COLO668 (cell line): Measurements from ENCODE around the gene RFX5.

Experiments
- DNase-seq: peaks from one replicate; lab custom pipeline; 2025; ENCODE audit not compliant: unreplicated experiment; lab: John Stamatoyannopoulos, UW

RFX5 gene

DNA sequence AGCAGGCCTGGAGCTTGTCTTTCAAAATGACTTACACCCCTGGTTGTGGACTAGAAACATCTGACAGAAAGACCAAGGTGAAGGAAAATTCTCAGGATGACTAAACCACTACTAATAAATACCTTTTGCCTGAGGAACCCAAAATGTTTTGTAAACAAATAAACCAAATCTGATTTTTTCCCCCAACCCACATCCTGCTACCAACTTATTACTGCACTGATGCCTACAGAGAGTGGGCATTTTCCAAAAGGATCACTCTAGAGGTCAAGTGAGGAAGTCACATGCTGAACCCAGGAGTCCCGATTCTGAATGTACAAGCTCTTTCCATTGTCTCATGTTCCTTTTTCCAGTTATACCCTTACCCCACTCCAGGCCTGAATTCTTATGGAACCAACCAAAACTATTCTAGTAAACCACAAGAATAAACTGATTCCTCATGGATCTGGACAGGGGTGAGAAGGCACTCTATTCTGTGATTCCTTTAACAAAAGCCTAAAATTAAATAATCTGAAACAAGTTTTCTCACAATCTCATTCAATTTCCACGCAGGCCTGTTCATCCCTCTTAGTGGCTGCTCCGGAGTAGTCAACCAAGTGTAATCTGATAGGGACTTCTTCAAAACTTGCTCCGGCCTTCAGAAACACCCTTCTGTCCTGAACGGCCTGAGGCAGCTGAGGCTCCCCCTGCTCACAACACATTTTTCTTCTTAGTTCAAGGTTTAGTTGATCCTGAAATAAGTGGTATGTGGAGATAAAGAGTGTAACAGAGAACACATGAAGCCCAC, 21.2 kb downstream of the RFX5 start:
- DNase-seq = no peak

DNA sequence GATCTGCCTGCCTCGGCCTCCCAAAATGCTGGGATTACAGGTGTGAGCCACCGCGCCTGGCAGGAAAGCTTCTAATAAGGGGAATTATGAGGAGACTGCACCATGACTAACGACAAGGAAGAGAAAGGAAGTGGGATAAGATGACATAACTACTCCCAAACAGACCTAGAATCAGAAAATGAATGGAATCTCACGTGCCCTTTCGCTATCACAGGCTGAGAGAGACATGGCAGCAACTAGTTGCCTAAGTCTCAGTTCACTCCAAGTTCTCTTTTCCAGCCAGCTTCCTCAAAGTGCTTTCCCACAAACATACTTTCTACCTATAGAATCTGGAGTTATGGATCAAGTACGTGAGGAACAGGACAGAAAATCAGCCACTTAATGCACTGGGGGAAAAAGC, 21.8 kb downstream of the RFX5 start:
- no peak for DNase-seq

DNA sequence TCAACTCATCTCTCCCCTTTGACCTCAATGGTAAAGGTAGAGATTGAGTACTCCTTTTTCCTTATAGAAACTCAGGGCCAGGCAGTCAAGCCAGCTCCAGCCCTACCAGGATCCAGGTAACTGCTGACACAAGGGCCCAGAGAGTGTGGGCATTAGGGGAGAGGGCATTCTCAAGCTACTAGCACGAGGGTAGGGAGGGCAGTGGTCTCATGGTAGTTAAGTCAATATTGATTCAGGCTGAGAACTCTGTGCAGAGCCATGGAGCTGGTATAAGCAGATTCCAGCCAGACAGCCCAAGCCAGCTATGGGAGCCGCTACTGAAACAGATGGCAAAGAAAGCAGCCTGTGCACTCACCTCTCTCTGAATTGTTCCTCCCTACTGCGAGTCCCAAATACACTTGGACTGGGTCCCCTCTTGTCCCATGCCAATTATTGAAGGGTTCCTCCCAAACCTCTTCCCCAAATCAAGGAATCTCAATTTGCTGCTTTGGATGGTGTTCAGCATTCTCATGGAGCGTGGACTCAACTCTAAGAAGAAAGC, 22.6 kb downstream of the RFX5 start:
- DNase-seq = no peak

DNA sequence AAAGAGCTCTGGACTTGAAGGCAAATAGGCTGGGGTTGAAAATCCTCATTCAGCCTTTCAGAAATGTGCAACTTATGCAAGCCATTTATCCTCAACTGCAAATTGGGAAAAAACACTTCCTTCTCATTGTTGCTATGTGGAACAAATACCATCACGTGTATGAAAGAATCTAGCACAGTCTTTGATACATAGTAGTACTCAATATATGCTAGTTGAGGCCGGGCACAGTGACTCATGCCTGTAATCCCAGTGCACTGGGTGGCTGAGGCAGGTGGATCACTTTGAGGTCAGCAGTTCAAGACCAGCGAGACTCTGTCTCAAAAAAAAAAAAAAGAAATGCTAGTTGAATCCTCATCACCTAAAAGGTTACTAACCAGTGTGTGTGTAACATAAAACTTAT, 28.1 kb downstream of the RFX5 start:
- DNase-seq = no peak

DNA sequence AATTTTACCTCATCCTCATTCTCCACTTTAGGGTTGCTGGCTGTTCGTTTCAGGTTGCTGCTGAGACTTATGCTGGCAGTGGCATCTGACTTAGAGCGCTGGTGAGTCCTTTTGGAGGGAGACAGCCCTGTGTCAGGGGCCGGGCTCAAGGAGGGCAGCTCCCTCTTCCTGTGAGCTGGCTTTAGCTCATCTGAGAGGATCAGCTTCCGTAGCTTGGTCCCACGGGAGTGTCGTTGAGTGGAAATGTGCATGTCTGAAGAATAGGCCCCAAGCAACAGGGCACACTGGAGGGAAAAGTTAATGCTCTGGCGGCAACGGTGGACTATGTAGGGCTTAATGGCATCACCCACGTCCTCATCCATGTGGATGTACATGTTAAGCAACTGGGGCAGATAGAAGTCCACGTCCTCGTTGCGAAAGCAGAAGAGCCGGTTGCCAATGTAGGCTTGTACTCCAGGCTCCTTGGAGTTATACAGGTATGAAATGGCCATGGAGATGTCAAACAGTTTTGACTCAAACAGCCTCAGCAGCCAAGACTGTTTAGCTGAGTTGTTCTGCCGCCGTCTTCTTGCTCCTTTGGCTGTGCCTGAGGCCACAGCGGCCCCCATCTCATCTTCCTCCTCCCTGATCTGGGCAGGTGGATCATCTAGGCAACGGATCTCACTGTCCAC, 31.4 kb downstream of the RFX5 start:
- no peak for DNase-seq

DNA sequence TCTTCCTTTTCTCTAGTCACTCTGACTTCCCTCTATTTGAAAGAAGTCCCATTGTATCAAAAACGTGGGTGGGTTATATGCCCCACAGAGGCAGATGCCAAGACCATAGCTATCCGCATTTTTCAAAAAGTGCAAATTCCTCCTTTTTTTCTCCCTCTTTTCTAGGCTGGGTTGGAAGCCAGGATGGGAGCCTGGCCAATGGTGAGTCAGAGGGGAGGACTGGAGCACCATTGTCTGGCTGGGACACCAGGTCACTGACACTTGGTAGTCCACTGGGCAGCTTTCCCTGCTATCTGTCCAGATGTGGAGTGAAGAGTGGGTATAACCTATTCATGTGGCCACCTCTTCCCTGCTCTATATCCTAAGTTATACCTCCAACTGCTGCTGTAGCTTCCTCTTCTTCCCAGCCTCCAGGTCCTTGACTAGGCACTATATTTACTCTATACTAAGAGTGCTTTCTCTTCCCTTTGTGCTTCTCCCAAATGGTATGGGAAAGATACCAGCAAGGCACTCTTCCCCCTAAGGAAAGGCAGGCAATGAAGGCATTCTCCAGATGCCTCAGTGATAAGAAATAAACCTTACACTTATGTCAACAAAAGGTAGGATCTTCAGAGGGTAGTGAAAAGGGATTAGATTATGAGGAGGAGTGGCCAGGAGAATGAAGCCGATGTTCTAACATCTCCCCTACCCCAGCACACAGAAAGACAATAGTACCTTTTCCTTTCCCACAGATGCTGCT, 32.7 kb downstream of the RFX5 start:
- no peak for DNase-seq

DNA sequence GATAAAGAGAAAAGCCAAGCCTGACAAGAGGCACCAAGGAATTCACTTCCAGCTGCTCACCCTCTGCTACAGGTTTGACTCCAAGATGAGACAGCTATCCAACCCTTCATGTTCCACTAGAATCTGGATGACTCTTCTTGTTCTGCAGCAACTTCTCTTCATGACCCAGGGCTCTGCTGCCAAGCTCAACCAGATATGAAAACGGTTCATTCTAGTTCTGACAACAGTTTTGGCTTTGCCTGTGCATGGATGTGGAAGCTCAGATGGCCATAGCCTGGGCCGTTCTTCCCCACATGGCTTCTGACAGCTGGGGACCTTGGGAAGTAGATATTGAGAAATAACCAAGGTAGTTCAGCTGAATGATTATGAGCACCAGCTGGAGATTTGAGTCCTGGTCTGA, 33.6 kb downstream of the RFX5 start:
- no peak for DNase-seq

DNA sequence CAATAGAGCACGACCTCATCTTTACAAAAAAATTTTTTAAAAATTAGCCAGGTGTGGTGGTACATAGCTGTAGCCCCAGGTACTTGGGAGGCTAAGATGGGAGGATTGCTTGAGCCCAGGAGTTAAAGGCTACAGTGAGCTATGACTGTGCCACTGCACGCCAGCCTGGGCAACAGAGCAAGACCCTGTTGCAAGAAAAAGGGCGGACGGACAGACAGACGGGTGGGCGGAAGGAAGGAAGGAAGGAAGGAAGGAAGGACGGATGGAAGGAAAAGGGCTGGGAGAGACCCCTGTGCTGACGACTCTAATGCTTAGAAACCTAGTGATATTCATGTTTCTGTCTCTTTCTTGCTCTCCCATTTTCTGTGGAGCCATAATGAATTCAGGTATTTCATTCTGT, 34.2 kb downstream of the RFX5 start:
- no peak for DNase-seq

DNA sequence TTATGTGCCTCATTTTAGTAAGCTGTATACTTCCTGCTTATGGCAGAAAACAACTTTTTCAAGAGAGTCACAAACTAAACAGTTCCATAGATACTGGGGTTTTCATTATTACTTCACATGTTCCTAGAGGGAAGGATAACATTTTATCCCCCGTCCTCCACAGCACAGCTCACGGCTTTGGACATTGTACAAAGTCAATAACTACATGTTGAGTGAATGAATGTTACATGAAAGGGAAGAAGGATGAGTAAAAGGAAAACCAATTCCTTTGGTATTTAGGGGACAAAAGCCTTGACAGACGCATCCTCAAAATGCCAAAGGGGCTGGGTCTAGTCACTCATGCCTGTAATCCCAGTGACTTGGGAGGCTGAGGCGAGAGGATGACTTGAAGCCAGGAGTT, 34.6 kb downstream of the RFX5 start:
- no peak for DNase-seq

DNA sequence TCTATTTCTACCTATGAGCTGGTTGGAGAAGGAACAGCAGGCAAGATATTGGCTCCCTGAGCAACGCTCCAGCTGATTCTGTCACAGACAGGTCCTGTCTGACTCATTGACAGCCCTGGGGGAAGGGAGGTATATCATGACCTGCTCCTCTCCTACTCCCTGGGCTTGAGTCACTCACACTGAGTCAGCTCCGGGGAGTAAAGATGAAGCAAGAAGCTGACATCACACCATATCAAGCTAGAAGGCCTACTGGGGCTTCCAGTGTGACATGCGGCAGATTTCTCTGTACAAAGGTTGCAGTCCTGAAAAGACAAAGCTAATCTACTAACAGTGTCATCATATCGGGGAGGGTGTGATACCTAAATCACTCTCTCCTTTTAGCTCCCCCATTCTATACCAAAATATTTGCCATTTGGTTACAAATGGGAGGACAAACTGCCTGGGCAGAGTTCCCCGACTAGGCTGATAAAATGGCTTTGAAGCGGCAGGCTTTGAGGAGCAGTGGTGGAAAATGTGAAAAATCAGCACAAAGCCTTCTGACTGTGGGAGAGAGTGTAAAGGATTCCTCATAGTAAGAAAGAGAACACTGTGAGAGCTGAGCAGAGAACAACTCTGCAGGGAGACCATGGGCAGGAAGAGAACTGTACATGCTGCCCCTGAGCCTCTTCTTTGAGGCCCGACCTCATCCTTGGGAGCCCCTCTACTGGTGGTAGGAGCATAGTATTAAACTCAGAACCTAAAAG, 35.3 kb downstream of the RFX5 start:
- DNase-seq = peak; percentile 14

DNA sequence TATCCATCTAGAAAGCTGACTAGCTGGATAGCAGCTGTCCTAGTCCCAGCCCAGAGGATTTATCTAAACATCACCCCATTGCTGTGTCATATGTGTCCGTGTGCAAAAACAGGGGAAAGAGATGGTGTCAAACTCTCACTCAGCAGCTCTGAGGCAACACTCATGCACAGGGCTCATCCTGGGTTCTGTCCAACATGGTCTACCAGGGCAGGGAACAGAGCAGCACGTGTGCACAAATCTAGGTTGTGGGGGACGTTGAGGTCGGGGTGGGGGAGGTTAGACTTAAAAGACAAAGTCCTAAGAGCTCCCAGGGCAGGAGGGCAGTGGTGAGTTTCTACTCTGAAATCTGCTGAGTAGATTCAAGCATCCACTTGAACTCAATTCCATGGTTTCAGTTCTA, 36.0 kb downstream of the RFX5 start:
- no peak for DNase-seq

DNA sequence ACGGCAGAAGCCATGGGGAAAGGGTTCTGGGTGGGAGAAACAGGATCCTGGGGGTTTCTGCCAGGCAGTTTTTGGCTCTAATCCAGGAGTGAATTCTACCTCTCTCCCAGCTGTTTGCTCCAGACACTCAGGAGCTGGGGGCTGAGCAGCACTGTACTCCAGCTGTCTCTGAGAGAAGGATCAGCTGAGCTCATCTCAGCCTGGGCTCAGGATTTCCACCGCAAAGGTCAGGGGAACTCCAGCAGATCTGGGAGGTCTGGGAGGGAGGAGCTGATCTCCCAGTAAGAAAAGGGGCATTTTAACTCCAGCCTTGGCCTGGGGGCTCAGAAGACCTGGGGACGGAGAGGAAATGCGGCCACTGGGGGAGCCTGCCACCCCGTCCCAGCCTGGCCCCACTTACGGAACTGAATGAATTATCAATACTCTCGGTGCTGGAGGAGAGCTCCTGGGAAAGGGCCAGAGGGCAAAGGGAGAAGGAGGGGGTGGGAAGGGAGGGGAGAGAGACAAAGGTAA, 37.2 kb downstream of the RFX5 start:
- no peak for DNase-seq

DNA sequence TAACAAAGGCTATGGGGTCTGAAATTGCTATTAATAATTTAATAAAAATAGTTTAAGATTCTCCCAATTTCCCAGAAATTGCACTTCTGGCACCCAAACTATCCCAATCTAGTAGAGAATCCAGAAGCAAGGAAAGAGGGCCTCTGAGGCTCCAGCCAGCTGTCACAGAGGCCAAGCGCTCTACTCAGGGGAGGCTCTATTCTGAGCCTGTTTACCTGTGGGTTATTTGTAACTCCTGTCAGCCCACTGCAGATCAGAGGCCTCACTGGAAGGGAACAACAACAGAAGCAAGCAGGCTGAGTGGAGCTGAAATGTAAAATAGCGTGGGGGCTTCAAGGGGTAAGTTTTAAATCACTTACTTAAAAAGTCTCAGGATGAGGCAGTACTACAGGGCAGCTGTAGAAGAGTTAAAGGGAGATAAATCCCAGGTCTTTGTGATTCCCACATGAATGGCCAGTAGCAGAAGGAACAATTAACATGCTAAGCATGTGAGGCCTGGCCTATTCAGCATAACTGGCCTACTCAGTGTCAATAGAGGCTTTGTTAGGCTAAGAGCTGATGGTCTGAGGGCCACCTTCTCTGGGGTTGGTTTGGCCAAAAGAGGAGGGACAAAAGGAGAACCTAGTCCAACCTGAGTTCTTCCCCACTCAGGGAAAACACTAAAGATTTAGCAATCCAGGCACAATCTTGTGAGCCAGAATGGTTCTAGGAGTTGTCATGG, 52.1 kb downstream of the RFX5 start:
- DNase-seq = no peak

DNA sequence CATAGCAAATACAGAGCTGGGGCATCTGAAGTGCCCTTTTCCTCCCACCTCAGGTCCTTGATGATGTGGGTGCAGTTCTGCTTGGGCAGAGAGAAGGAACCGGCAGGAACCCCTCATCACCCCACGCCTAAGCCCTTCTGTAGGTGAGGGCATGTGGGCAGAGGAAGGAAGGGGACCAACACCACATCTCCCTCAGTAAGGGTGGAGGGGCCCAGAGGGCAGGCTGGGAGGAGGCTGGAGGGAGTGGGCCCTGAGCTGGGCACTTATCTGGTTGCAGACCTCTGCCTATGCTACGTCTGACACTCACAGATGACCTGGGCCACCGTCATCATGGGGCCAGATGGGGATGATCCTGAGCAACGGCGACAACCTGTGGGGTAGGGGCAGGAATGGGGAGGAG, 54.0 kb downstream of the RFX5 start:
- DNase-seq = no peak

DNA sequence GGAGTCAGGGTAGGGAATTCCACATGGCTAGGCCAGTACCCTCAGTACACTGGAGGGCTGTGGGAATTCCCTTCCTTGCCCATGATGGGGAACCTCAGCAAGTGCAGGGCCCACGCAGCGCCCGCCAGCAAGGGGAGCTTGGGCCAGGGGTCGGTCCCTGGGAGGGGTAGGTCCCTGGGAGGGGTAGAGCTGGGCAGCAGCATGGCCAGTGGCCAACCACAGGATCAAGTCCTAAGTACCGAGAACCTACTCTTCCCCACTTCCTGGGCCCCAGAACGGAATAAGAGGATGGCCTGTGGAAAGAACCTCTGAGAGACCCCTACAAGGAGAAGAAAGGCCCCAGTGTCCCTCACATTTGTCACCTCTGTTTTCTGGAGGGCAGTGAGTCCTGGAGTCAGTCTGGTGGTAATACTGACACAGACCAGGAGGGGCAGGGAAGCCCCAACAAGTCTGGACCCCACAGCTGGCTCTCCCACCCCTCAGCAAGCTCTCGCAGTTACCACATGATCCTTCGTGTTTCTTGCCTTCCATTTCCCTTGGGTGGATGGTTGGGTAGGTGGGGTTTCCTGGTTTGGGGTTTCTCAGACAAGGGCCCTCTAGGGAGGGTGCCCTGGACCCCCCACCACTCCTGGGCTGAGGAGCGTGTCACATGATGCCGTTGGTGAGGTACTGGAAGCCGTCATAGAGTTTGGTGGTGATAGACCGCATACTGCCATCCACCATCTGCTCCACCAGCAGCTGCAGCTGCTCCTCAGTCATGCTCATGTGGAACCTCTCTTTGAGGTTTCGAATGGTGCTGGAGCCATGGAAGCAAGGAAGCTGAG, 54.6 kb downstream of the RFX5 start:
- DNase-seq = no peak

DNA sequence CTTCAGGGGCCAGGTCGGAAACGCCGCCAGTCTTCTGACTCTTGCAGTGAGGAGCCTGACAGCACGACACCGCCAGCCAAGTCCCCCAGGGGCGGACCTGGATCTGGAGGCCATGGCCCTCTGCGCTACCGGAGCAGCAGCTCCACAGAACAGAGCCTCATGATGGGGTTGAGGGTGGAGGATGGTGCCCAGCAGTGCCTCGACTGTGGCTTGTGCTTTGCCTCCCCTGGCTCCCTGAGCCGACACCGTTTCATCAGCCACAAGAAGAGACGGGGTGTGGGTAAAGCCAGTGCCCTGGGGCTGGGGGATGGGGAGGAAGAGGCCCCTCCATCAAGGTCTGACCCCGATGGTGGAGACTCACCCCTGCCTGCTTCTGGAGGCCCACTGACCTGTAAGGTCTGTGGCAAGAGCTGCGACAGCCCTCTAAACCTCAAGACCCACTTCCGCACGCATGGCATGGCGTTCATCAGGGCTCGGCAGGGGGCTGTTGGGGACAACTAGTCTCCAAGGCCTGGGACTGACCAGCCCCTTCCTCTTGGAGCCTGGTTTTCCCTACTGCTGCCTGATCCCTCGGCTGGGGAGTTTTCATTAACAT, 56.2 kb downstream of the RFX5 start:
- DNase-seq = no peak
